ENCODE results near the gene KL.

- no peak for TF ChIP-seq CTCF (IDR thresholded peaks at IDR 0.05 in 4 of 5, conservative IDR thresholded peaks at IDR 0.05 in 1 of 5)
- TF ChIP-seq POLR2A (IDR thresholded peaks at IDR 0.05), result no peak
Measured at GRCh38 chr13:33050161-33050560, 33.9 kb downstream of the KL start.

Data from gastrocnemius medialis (tissue), 4 donors.